ENCODE data around the gene PRDX3. TPM values are rescaled to one million over a fixed set of nuclear protein-coding genes. Genes with fewer than 3 reads are reported as not detected.
"Not testable (repeated sequence)": the region's sequence is repeated elsewhere in the genome, so short reads cannot be mapped to it uniquely, and the experiment has no call there.

PRDX3 gene
- total RNA-seq, 6 experiments from 2014 or later: 171 to 235 (median 194) TPM

DNA sequence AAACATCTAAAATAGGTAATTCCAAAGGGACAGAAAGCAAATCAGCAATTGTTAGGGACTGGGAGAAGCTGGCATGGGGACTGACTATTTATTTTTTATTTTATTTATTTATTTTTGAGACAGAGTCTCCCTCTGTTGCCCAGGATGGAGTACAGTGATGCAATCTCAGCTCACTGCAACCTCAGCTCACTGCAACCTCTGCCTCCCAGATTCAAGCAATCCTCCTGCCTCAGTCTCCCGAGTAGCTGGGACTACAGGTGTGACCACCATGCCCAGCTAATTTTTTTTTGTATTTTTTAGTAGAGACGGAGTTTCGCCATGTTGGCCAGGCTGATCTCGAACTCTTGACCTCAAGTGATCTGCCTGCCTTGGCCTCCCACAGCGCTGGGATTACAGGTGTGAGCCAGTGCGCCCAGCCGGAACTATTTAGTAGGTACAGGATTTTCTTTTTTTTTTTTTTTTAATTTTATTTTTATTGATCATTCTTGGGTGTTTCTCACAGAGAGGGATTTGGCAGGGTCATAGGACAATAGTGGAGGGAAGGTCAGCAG lies 2.3 kb upstream of the PRDX3 start:
- ATAC-seq; intact Hi-C loops (cut with DNase I): not testable (repeated sequence)
- WGBS (ENCODE audit: insufficient coverage, low coverage, low lambda C conversion rate, missing lambda C conversion rate): 87% methylated on average over 7 of the region's 7 CpGs

DNA sequence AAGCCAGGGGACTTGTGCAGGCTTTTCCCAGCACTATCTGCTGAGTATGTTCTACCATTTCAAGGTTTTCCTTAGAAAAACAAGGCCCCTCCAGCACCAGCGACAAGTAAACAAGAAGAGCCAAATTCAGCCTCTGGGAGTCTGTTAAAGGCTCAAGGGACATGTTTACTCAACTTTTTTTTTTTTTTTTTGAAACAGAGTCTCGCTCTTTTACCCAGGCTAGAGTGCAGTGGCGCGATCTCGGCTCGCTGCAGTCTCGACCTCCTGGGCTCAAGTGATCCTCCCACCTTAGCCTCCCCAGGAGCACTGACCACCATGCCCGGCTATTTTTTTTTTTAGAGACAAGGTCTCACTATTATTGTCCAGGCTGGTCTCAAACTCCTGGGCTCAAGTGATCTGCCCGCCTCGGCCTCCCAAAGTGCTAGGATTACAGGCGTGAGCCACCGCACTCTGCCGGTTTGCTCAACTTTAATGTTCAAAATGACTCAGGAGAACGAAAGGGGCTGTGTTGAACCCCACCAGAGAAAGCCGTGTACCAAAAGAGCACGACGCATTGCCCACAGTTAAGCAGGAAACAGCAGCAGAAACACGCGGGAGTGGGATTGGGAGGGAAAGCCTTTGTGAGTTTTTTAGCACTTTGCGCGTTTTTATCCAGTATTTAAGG lies 772 bp downstream of the PRDX3 start:
- Histone ChIP-seq H3K9me3 (no peaks in the 10 kb centered on the region), H3K4me3 (peak overlapping the region; percentile 84 to 94 (median 94)), H3K27me3 (no peaks in the 10 kb centered on the region), H3K27ac (peak overlapping the region; percentile 89 to 93 (median 92)), H3K36me3 (peaks cover 0 to 20% (median 9%) of the 10 kb centered on the region in 4 donors), H3K4me1 (peaks cover 0 to 10% (median 3%) of the 10 kb centered on the region in 4 donors)
- intact Hi-C loops (cut with DNase I): no loop called here
- peak; percentile 24 to 52 (median 36) for ATAC-seq
- 2% methylated on average over 20 of the region's 21 CpGs for WGBS (ENCODE audit: insufficient coverage, low coverage, low lambda C conversion rate, missing lambda C conversion rate)
- no peak for DNase-seq
- TF ChIP-seq POLR2A (IDR thresholded peaks at IDR 0.05): no peak
- TF ChIP-seq, protein P1, sequence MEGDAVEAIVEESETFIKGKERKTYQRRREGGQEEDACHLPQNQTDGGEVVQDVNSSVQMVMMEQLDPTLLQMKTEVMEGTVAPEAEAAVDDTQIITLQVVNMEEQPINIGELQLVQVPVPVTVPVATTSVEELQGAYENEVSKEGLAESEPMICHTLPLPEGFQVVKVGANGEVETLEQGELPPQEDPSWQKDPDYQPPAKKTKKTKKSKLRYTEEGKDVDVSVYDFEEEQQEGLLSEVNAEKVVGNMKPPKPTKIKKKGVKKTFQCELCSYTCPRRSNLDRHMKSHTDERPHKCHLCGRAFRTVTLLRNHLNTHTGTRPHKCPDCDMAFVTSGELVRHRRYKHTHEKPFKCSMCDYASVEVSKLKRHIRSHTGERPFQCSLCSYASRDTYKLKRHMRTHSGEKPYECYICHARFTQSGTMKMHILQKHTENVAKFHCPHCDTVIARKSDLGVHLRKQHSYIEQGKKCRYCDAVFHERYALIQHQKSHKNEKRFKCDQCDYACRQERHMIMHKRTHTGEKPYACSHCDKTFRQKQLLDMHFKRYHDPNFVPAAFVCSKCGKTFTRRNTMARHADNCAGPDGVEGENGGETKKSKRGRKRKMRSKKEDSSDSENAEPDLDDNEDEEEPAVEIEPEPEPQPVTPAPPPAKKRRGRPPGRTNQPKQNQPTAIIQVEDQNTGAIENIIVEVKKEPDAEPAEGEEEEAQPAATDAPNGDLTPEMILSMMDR (IDR thresholded peaks at IDR 0.05): no peak

More for the DNA sequence above, 2.3 kb upstream of the PRDX3 start:
- H3K27ac ChIP-seq, DNase-seq, H3K4me3 ChIP-seq, H3K27me3 ChIP-seq, H3K9me3 ChIP-seq: not testable (repeated sequence)
- Histone ChIP-seq H3K36me3 (peaks cover 0 to 10% (median 2%) of the 10 kb centered on the region in 4 donors), H3K4me1 (peaks cover 0 to 10% (median 3%) of the 10 kb centered on the region in 4 donors)
- TF ChIP-seq, protein P1 (IDR thresholded peaks at IDR 0.05): peak in 2 of 4 donors; percentile 10 to 20

DNA sequence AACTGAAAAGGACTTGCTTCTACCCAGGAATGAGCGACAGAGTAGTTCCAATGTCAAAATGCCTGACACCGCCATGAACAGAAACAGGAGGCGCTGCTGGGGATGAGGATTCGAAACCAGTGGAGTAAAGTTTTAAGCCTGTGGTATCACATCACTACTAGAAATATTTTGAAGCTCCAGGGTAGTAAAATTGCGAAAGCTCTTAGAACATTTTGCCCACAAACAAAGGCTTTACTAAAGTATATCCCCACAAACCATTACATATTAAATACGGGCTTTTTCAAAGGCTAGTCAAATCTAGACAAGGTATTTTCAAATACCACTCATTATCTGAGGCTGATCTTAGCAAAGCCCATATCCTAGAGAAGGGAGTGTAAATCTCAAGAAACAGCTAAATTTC lies 2.4 kb downstream of the PRDX3 start:
- Histone ChIP-seq H3K36me3 (peaks cover 0 to 37% (median 20%) of the 10 kb centered on the region in 4 donors), H3K27me3 (no peaks in the 10 kb centered on the region), H3K9me3 (no peaks in the 10 kb centered on the region), H3K4me3 (no peak overlapping the region), H3K27ac (no peak overlapping the region), H3K4me1 (peaks cover 0 to 10% (median 3%) of the 10 kb centered on the region in 4 donors)
- DNase-seq (no peak), ATAC-seq (no peak)
- 79% methylated on average over 6 of the region's 6 CpGs for WGBS (ENCODE audit: insufficient coverage, low coverage, low lambda C conversion rate, missing lambda C conversion rate)
- TF ChIP-seq, protein P1 (IDR thresholded peaks at IDR 0.05): no peak
- no peak for TF ChIP-seq POLR2A (IDR thresholded peaks at IDR 0.05)
- intact Hi-C loops (cut with DNase I): no loop called here

DNA sequence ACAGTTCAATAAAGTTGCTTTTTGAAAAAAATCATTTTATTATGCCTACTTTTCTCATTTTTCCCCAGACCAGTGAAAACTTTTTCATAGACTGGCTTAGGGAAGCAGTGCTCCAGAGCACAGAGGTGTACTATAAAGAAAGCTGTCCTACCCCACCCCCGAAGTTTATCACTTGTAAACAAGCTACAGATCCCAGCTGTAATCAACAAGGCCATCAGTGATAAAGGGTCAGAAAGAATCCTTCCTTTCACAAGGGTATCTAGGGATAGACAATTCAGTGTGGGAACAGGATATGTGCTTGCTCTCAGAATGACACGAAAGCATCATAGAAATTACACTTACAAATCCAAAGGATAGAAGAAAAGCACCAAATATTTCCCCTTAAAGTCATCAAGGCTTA lies 4.5 kb downstream of the PRDX3 start:
- H3K9me3 ChIP-seq: no peaks in the 10 kb centered on the region
- TF ChIP-seq POLR2A (IDR thresholded peaks at IDR 0.05): no peak
- TF ChIP-seq, protein P1 (IDR thresholded peaks at IDR 0.05): no peak
- ATAC-seq: no peak
- no peak overlapping the region for H3K27ac ChIP-seq
- WGBS (ENCODE audit: insufficient coverage, low coverage, low lambda C conversion rate, missing lambda C conversion rate): 59% methylated on average over 2 of the region's 2 CpGs
- no peak overlapping the region for H3K4me3 ChIP-seq
- DNase-seq: no peak
- H3K4me1 ChIP-seq: peaks cover 0 to 10% (median 3%) of the 10 kb centered on the region in 4 donors
- H3K36me3 ChIP-seq: peaks cover 0 to 48% (median 26%) of the 10 kb centered on the region in 4 donors
- no peaks in the 10 kb centered on the region for H3K27me3 ChIP-seq
- intact Hi-C loops (cut with DNase I): no loop called here

Data from right lobe of liver (tissue), 6 donors.